ENCODE data around the gene NOP16. TPM values are rescaled to one million over a fixed set of nuclear protein-coding genes. Genes with fewer than 3 reads are reported as not detected.

The NOP16 gene
- total RNA-seq, 4 donors from 2014 or later: 11.5 to 22.5 (median 12.1) TPM

DNA sequence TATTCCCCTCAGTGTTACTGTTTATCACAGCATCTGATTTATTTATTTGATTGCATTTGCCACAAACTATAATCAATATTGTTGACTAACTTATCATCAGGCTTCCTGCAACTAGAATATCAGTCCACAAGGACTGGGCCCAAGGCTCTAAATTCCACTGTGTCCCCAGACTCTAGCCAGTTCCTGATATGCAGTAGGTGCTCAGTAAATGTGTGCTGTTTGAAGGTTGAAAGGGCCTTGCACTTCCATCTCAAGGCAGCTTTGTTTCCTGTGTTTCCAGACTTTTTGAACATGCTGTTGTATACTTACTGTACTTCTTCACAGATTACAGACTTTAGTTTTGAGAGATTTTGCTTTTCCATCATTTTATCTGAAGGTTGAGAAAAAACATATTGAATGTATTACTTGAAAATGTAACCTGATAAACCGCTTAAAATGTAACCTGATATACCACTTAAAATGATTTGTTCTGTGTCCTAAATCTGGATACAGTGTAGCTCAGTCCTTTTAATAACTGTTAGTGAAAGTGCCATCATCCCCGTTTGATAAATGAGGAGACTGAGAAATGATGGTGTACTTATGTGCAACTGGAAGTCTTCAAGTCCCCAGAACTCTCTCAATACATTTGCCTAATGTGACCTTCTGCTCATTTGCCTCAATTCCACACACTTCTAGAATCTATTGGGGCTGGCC is 45.5 kb downstream of the NOP16 start:
- 64 to 67% methylated on average over 2 of the region's 2 CpGs for WGBS, 2 donors
- no peak overlapping the region for H3K4me3 ChIP-seq (ENCODE audit: low read depth, poor library complexity, severe bottlenecking)
- intact Hi-C loops (cut with DNase I; ENCODE audit: low total_unique reads): no loop called here
- TF ChIP-seq POLR2A (IDR thresholded peaks at IDR 0.05) (no peak), CTCF (IDR thresholded peaks at IDR 0.05) (no peak)
- DNase-seq (ENCODE audit: low spot score in 2 of 2): no peak

DNA sequence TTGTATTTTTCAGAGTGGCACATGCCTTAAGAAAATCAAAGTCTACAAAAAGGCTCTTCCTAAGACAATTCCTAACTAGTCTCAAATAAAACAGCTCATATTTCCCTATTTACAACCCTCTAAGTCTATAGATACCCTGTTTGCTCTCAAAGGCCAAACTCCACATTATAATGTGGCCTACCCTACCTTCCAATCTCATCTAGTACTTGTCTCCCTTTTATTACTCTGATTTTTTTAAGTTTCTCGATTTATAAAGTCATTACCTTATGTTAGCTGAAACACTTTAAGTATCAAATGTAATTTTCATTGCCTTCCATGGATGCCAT is 46.3 kb downstream of the NOP16 start:
- intact Hi-C loops (cut with DNase I; ENCODE audit: low total_unique reads): no loop called here
- DNase-seq (ENCODE audit: low spot score in 2 of 2): no peak
- TF ChIP-seq POLR2A (IDR thresholded peaks at IDR 0.05): no peak
- TF ChIP-seq CTCF (IDR thresholded peaks at IDR 0.05): no peak
- 94 to 97% methylated on average over 1 of the region's 1 CpG for WGBS, 2 donors
- no peak overlapping the region for H3K4me3 ChIP-seq (ENCODE audit: low read depth, poor library complexity, severe bottlenecking)

- TF ChIP-seq CTCF (IDR thresholded peaks at IDR 0.05) (no peak), POLR2A (IDR thresholded peaks at IDR 0.05) (no peak)
- no peak overlapping the region for H3K4me3 ChIP-seq (ENCODE audit: low read depth, poor library complexity, severe bottlenecking)
- intact Hi-C loops (cut with DNase I; ENCODE audit: low total_unique reads): no loop called here
- 57 to 90% methylated on average over 2 of the region's 2 CpGs for WGBS, 2 donors
- no peak for DNase-seq (ENCODE audit: low spot score in 2 of 2)
These were observed 46.9 kb downstream of the NOP16 start for GRCh38 chr5:176341325-176342157.

- DNase-seq (ENCODE audit: low spot score in 2 of 2): no peak
- WGBS, 2 donors: 94% methylated on average over 5 of the region's 5 CpGs
- TF ChIP-seq POLR2A (IDR thresholded peaks at IDR 0.05) (no peak), CTCF (IDR thresholded peaks at IDR 0.05) (no peak)
- intact Hi-C loops (cut with DNase I; ENCODE audit: low total_unique reads): no loop called here
- H3K4me3 ChIP-seq (ENCODE audit: low read depth, poor library complexity, severe bottlenecking): no peak overlapping the region
These were observed 49.1 kb downstream of the NOP16 start for GRCh38 chr5:176339304-176339703.

GRCh38 chr5:176337913-176338312 is 50.5 kb downstream of the NOP16 start:
- TF ChIP-seq POLR2A (IDR thresholded peaks at IDR 0.05): no peak
- TF ChIP-seq CTCF (IDR thresholded peaks at IDR 0.05): no peak
- WGBS, 2 donors: 48 to 57% methylated on average over 1 of the region's 1 CpG
- DNase-seq (ENCODE audit: low spot score in 2 of 2): no peak
- intact Hi-C loops (cut with DNase I; ENCODE audit: low total_unique reads): no loop called here
- H3K4me3 ChIP-seq (ENCODE audit: low read depth, poor library complexity, severe bottlenecking): no peak overlapping the region

Measured in lower leg skin (tissue), 4 donors.